ENCODE data around the gene TUBB4B.

Gene TUBB4B

DNA sequence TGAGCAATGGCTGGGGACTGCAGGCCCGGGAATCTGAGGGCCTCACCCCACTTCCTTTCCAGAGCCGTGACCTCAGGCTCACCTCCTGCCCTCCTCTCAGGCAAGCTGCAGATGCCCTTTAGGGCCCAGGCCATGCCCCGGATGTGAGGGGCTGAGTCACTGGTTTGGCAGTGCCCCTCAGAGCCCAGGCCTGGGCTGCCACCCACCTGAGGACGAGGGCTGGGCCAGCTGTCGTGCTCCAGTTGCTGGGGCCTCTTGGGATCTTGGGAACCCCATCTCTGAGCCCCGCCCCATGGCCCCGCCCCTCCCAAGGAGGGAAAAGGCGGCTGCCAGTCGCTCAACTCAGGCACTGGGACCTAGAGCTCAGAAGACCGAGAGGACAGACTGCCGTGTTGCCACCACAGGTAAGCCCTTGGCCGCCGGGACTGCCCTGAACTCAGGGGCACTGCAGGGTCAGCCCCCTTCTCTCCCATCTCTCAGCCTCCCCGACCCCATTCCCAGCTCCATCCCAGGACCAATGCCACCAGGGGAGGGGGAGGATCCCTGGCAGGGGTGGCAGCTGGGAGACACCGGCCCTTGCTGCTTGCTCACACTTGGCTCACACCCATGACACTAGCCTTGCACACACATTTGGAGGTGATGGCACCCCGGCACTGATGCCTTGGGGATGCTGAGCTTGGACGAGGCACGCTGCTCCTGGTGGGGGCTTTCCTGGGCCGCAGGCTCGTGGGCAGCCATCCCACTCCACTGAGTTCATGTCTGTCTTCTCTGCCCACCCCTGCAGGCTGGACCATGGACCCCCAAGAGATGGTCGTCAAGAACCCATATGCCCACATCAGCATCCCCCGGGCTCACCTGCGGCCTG lies 16.0 kb upstream of the TUBB4B start, which contains the start of gene CYSRT1:
Gene CYSRT1 (plus strand): TSS at position 345 of the 865 bp plus-strand sequence. CDS start 448 bp downstream, at position 793.
- DNase-seq (ENCODE audit: extremely low spot score) = no peak
- TF ChIP-seq, protein P1, sequence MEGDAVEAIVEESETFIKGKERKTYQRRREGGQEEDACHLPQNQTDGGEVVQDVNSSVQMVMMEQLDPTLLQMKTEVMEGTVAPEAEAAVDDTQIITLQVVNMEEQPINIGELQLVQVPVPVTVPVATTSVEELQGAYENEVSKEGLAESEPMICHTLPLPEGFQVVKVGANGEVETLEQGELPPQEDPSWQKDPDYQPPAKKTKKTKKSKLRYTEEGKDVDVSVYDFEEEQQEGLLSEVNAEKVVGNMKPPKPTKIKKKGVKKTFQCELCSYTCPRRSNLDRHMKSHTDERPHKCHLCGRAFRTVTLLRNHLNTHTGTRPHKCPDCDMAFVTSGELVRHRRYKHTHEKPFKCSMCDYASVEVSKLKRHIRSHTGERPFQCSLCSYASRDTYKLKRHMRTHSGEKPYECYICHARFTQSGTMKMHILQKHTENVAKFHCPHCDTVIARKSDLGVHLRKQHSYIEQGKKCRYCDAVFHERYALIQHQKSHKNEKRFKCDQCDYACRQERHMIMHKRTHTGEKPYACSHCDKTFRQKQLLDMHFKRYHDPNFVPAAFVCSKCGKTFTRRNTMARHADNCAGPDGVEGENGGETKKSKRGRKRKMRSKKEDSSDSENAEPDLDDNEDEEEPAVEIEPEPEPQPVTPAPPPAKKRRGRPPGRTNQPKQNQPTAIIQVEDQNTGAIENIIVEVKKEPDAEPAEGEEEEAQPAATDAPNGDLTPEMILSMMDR (IDR thresholded peaks at IDR 0.05; ENCODE audit: control extremely low read depth, extremely low read depth, low read depth, missing control alignments) = no peak
- ChIA-PET CTCF (interaction anchor here (0.8 to 6.9 kb wide), 6 partner anchors 12 to 179 kb away, joined by 3 to 92 read pairs (median 5); partner anchors contain the start of genes ANAPC2, NDOR1, NPDC1 and SSNA1), POLR2A (interaction anchor here (0.6 to 2.8 kb wide), 2 partner anchors 16 to 277 kb away, joined by 6 to 24 read pairs; partner anchors contain the start of gene TUBB4B)

DNA sequence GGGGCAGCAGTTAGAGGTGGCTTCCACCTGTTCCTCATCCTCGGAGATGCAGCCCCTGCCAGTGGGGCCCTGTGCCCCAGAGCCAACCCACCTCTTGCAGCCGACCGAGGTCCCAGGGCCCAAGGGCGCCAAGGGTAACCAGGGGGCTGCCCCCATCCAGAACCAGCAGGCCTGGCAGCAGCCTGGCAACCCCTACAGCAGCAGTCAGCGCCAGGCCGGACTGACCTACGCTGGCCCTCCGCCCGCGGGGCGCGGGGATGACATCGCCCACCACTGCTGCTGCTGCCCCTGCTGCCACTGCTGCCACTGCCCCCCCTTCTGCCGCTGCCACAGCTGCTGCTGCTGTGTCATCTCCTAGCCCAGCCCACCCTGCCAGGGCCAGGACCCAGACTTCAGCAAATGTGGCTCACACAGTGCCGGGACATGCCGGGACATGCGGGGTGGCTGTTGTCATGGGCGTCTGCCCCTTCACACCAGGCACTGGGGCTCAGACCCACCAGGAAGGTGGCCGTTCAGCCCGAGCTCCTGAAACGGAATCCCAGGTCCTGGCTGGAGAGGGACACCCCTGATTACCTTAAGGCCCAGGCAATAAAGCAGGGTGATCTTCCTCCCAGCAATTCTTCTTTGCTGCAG lies 15.3 kb upstream of the TUBB4B start:
- TF ChIP-seq, protein P1 (IDR thresholded peaks at IDR 0.05; ENCODE audit: control extremely low read depth, extremely low read depth, low read depth, missing control alignments) = no peak
- ChIA-PET CTCF (interaction anchor here (0.8 to 6.9 kb wide), 15 partner anchors 7 to 179 kb away, joined by 3 to 92 read pairs (median 5); partner anchors contain the start of genes ANAPC2, NDOR1, NPDC1 and SSNA1), POLR2A (no interaction called here)
- no peak for DNase-seq (ENCODE audit: extremely low spot score)

DNA sequence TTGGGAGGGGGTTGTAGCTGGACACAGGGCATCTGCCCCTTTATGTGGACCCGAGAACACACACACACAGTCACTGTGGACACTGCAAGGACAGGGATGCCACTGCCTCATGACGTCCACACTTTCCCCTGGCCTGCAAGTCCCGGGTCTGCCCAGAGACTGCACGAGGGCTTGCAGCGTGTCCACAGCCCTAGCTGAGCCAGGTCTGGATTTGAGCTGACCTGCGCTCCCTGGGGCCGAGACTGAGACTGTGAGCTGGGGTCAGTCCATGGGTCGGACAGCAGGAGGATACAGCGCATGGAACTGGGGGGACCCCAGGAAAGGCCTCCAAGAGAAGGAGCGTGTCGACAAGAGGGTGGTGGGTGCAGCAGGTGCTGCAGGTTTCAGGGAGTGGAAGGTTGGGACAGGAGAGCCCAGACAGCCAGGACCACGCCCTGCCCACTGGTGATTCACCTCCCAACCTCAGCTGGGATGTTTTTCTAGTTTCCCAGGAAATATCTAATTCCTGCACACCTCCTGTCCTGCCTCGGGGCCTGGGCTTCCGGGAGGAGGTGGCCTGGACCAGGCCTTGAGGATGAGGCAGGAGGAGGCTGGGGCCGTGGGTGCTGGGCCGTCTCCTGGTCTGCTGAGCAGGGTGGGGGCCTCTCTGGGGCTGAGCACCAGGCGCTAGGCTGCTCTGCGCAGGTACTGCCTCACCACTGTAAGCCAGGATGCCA lies 14.6 kb upstream of the TUBB4B start:
- DNase-seq (ENCODE audit: extremely low spot score) = no peak
- CTCF ChIA-PET = interaction anchor here (1.0 to 6.9 kb wide), 24 partner anchors 8 to 191 kb away, joined by 3 to 92 read pairs (median 7); partner anchors contain the start of genes ANAPC2, DPP7, SSNA1 and TPRN
- POLR2A ChIA-PET = interaction anchor here (0.6 kb wide), 1 partner anchor 75 kb away, joined by 3 read pairs; no protein-coding TSS in a partner anchor
- TF ChIP-seq, protein P1 (IDR thresholded peaks at IDR 0.05; ENCODE audit: control extremely low read depth, extremely low read depth, low read depth, missing control alignments) = no peak

DNA sequence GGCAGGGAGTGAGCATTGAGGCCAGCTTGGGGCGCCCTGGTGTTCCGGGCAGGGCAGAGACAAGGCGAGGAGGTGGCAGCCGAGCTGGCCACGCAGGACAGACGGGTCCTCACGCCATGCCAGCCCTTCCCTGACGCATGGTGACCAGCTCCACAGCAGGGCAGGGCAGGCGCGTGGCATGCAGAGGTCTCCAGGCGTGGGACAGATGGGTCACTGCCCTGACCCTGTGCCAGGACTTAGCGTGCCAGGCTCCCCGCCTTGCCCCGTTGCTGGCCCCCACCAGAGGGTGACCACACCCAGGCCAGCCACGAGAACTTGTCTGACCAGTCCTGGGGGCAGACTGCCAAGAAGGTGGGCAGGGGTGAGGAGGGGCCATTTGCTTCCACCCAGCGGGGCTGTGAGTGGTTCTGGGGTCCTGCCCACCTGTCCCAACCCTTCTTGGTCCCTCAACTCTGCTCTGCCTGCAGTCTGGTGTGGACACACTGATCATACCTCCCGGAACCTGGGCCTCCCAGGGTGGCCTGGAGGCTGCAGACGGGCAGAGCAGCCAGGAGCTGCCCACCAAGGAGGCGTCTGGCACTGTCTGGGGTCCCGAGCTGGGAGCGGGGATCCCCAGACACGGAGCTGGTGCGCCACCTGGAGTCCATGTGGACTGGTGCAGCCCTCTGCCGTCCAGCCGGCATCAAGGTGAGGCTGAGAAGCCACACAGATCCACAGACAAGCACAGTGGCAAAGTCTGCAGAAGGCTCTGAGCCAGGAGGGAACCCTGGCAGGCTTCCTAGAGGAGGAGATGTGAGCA lies 13.8 kb upstream of the TUBB4B start, which contains the start of gene RNF224:
Gene RNF224 (plus strand): TSS at position 449 of the 799 bp plus-strand sequence. CDS start 834 bp downstream, outside the sequence.
- POLR2A ChIA-PET = interaction anchor here (0.5 to 1.2 kb wide), 4 partner anchors 13 to 100 kb away, joined by 3 to 7 read pairs (median 3); partner anchors contain the start of gene TUBB4B
- peak; percentile 83 for DNase-seq (ENCODE audit: extremely low spot score)
- TF ChIP-seq, protein P1 (IDR thresholded peaks at IDR 0.05; ENCODE audit: control extremely low read depth, extremely low read depth, low read depth, missing control alignments) = peak; percentile 99
- CTCF ChIA-PET = interaction anchor here (0.7 to 6.9 kb wide), 35 partner anchors 9 to 436 kb away, joined by 3 to 92 read pairs (median 5); partner anchors contain the start of genes DPP7, MAN1B1, SAPCD2 and SSNA1

DNA sequence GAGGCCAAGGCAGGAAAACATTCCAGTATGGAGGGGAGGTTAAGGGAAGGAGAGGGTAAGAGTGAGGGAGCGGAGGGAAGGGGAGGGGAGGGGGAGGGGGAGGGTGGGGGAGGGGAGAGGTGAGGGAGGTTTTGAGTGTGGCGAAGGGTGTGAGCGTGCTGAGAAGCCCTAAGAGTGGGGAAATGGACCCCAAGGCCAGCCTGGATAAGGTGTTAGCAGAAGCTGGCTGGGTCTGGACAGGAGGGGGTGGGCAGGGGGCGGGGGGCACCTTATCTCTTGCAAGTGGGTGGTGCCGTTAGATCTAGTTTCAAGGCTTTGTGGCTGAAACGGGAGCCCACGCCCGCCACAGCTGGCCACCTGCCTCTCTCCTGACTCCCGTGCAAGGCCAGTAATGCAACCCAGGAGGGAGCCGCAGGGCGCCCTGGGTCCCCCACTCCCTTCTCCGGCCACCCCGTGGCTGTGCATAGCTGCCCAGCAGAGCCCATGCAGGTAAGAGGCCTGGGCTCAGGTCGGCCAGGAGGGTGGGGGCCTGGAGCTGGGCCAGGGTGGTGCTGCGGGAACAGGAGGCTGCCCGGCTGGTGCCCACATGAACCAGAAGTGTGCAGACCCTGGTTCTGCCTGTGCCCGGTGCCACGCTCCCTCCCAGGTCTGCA lies 13.1 kb upstream of the TUBB4B start:
- DNase-seq (ENCODE audit: extremely low spot score) = no peak
- ChIA-PET CTCF (interaction anchor here (0.7 to 6.9 kb wide), 26 partner anchors 9 to 437 kb away, joined by 3 to 92 read pairs (median 6); partner anchors contain the start of genes MAN1B1, SAPCD2, SSNA1 and TMEM141), POLR2A (interaction anchor here (0.5 to 1.2 kb wide), 2 partner anchors 13 to 100 kb away, joined by 3 to 7 read pairs; partner anchors contain the start of gene TUBB4B)
- TF ChIP-seq, protein P1 (IDR thresholded peaks at IDR 0.05; ENCODE audit: control extremely low read depth, extremely low read depth, low read depth, missing control alignments) = no peak
